HepG2 (cell line): ENCODE data around the gene DHTKD1. TPM values are rescaled to one million over a fixed set of nuclear protein-coding genes. Genes with fewer than 3 reads are reported as not detected.
A peak's percentile ranks its signal among the peaks of the same experiment; 100 is the strongest.

ENCODE experiments used
- ARID2 ChIP-seq: sonication (generic); formaldehyde crosslinking; IDR thresholded peaks from 2 replicates; pipeline ENCODE4 v1.8.1; 2022; ENCODE audit warnings: mild to moderate bottlenecking, missing genetic modification reagents, borderline replicate concordance
- ARNT2 ChIP-seq: sonication (generic); formaldehyde crosslinking; IDR thresholded peaks from 2 replicates; pipeline ENCODE4 v1.8.0; 2022; ENCODE audit warnings: mild to moderate bottlenecking, low read depth, missing genetic modification reagents, moderate library complexity
- DR1 ChIP-seq: sonication (generic); formaldehyde crosslinking; IDR thresholded peaks from 2 replicates; pipeline ENCODE4 v1.8.0; 2021; ENCODE audit warnings: mild to moderate bottlenecking, missing genetic modification reagents, inconsistent platforms
- HBP1 ChIP-seq: IDR thresholded peaks from 2 replicates; pipeline ENCODE4 v1.6.1; 2016; ENCODE audit warnings: low read depth, control low read depth
- HOXA9 ChIP-seq: sonication (generic); formaldehyde crosslinking; IDR thresholded peaks from 2 replicates; pipeline ENCODE4 v1.8.1; 2022; ENCODE audit warnings: missing genetic modification reagents, mild to moderate bottlenecking, moderate library complexity, borderline replicate concordance
- KAT2B ChIP-seq: fragments of 150-350 bp; IDR thresholded peaks from 2 replicates; pipeline ENCODE4 v1.6.1; 2014; ENCODE audit warnings: low read depth, low read length, borderline replicate concordance
- MYC ChIP-seq: sonication (generic); formaldehyde crosslinking; IDR thresholded peaks from 2 replicates; pipeline ENCODE4 v1.9.0; 2021; ENCODE audit warnings: missing genetic modification reagents, borderline replicate concordance
- NRL ChIP-seq: sonication (generic); formaldehyde crosslinking; IDR thresholded peaks from 2 replicates; pipeline ENCODE4 v1.5.0; 2020; ENCODE audit warnings: missing genetic modification reagents, mild to moderate bottlenecking, moderate library complexity, borderline replicate concordance
- PRDM10 ChIP-seq: sonication (generic); formaldehyde crosslinking; IDR thresholded peaks from 2 replicates; pipeline ENCODE4 v1.4.0; 2020; ENCODE audit warnings: low read depth, missing genetic modification reagents
- RBFOX2 ChIP-seq: fragments of 200-400 bp; formaldehyde crosslinking; IDR thresholded peaks from 2 replicates; pipeline ENCODE4 v1.6.1; 2017; ENCODE audit warnings: low read depth, mild to moderate bottlenecking, low read length
- SRY ChIP-seq: sonication (generic); formaldehyde crosslinking; IDR thresholded peaks from 2 replicates; pipeline ENCODE4 v1.8.0; 2022; ENCODE audit warnings: mild to moderate bottlenecking, missing genetic modification reagents
- ZBTB33 ChIP-seq: sonication (generic); formaldehyde crosslinking; IDR thresholded peaks from 2 replicates; pipeline ENCODE4 v1.4.0; 2020; ENCODE audit warnings: missing genetic modification reagents
- ZNF207 ChIP-seq: fragments of 450-650 bp; IDR thresholded peaks from 2 replicates; pipeline ENCODE4 v1.6.1; 2016; ENCODE audit warnings: antibody characterized with exemption, borderline replicate concordance
- ZNF503 ChIP-seq: sonication (generic); formaldehyde crosslinking; IDR thresholded peaks from 2 replicates; pipeline ENCODE4 v1.4.0; 2020; ENCODE audit warnings: missing genetic modification reagents
- ZSCAN21 ChIP-seq: sonication (generic); formaldehyde crosslinking; IDR thresholded peaks from 2 replicates; pipeline ENCODE4 v1.8.0; 2022; ENCODE audit warnings: mild to moderate bottlenecking, missing genetic modification reagents, moderate library complexity, borderline replicate concordance
- polyA plus RNA-seq, 8 experiments: library from polyadenylated mRNA; depleted of rRNA in 3 of 8; stranded (reverse) in 7 of 8; unstranded in 1 of 8; fragments of >200 nt; fragmentation: Illumina TruSeq in 4 of 8; extraction: Trizol in 4 of 8; gene quantifications; 2 replicates each; pipeline versions ENCODE4 v1.2.1 to v1.2.3, GENCODE V29; 2011 to 2016; ENCODE audit warnings: low read depth in 4 of 8, missing spikeins in 1 of 8, mixed read lengths in 1 of 8; ENCODE audit not compliant: insufficient read depth in 1 of 8
- total RNA-seq, 5 experiments: library from RNA; depleted of rRNA; stranded (reverse); fragments of >200 nt; fragmentation: Illumina TruSeq; extraction: Trizol; gene quantifications; 2 replicates each; pipeline ENCODE4 v1.2.3, GENCODE V29; 2016; ENCODE audit warnings: low read depth in 1 of 5

Gene DHTKD1
- total and polyA plus RNA-seq, 2 of the 13 experiments (the other 11 are each of a cell fraction or from before 2014, with no cell fraction given): 9.6 to 14.1 TPM

- TF ChIP-seq ARNT2 (CRISPR knock-in tag): peak; percentile 67; the same call in 1 of the 2 replicates
- TF ChIP-seq PRDM10 (CRISPR knock-in tag): 0 out of 2 replicates have a peak, but pooled peaks have one; percentile 21
- TF ChIP-seq ARID2 (CRISPR knock-in tag): peak; percentile 39; the same call in 1 of the 2 replicates
- peak; percentile 54; the same call in 1 of the 2 replicates for TF ChIP-seq ZSCAN21 (CRISPR knock-in tag)
- peak; percentile 35; the same call in 1 of the 2 replicates for TF ChIP-seq DR1 (CRISPR knock-in tag)
- no peak for TF ChIP-seq ZNF503
- TF ChIP-seq ZBTB33 (CRISPR knock-in tag): no peak
- TF ChIP-seq HOXA9 (CRISPR knock-in tag): no peak
- peak; percentile 29; the same call in 1 of the 2 replicates for TF ChIP-seq MYC (CRISPR knock-in tag)
- TF ChIP-seq RBFOX2: peak; percentile 85
- peak; percentile 18; the same call in 1 of the 2 replicates for TF ChIP-seq SRY (CRISPR knock-in tag)
- TF ChIP-seq ZNF207: no peak
- 0 out of 2 replicates have a peak, but pooled peaks have one; percentile 53 for TF ChIP-seq HBP1 (CRISPR knock-in tag)
- TF ChIP-seq KAT2B: no peak
- peak; percentile 56; the same call in 1 of the 2 replicates for TF ChIP-seq NRL (CRISPR knock-in tag)
Measured at GRCh38 chr10:12129222-12130111, 60.7 kb downstream of the DHTKD1 start, which contains the start of gene SEC61A2 (continued).
